Activated CD4-positive, alpha-beta T cell treated with anti-CD3 and anti-CD28 coated beads for 36 hours (primary cell): ENCODE data around the gene EEFSEC. TPM values are rescaled to one million over a fixed set of nuclear protein-coding genes. Genes with fewer than 3 reads are reported as not detected.

Source experiments
- ATAC-seq: fragments of 200-7000 bp; cut with Tn5 transposase; one replicate; pipeline ENCODE4 v1.10.0; 2021; ENCODE audit warnings: mild to moderate bottlenecking, moderate library complexity
- CTCF ChIA-PET: fragments of 350-600 bp; sonication (Branson Sonifier 250); formaldehyde crosslinking; loops from one replicate; lab custom pipeline; 2021; ENCODE audit warnings: antibody characterized with exemption; lab: Charles Lee
- POLR2A ChIA-PET: fragments of 350-600 bp; sonication (Branson Sonifier 250); formaldehyde crosslinking; loops from one replicate; lab custom pipeline; 2021; ENCODE audit warnings: antibody characterized with exemption, inconsistent platforms; lab: Charles Lee
- DNase-seq: peaks from one replicate; pipeline ENCODE4 v3.0.0-alpha.2; 2020
- H3K27ac Mint-ChIP-seq: one replicate; pipeline ENCODE4 v1.8.0; 2021; ENCODE audit warnings: mixed read lengths
- H3K27me3 Mint-ChIP-seq: one replicate; pipeline ENCODE4 v1.8.0; 2021; ENCODE audit warnings: mixed read lengths
- H3K36me3 Mint-ChIP-seq: one replicate; pipeline ENCODE4 v1.8.0; 2021; ENCODE audit warnings: low read depth, mixed read lengths
- H3K4me1 Mint-ChIP-seq: one replicate; pipeline ENCODE4 v1.8.0; 2021; ENCODE audit warnings: mixed read lengths
- H3K4me3 Mint-ChIP-seq: one replicate; pipeline ENCODE4 v1.8.0; 2021; ENCODE audit warnings: mild to moderate bottlenecking, moderate library complexity, mixed read lengths
- H3K9me3 Mint-ChIP-seq: one replicate; pipeline ENCODE4 v1.8.0; 2021; ENCODE audit warnings: low read depth, mixed read lengths
- intact Hi-C, 2 experiments: fragments of 100-400 bp; cut with DNase I in 1 of 2; cut with micrococcal nuclease in 1 of 2; formaldehyde crosslinking; loops; one replicate each; pipeline versions ENCODE4 v1.14.2 to v1.15.1; 2022 to 2024; cut with DNase I, micrococcal nuclease
- total RNA-seq, 2 experiments: library from RNA; stranded (reverse); gene quantifications; one replicate each; pipeline ENCODE4 v1.2.3, GENCODE V29; 2021

The EEFSEC gene
- total RNA-seq, 2 experiments from 2014 or later = 19.6 to 20.7 TPM

- Mint-ChIP-seq H3K27me3 (peaks cover 37% of the 10 kb centered on the region), H3K9me3 (no peaks in the 10 kb centered on the region), H3K36me3 (no peaks in the 10 kb centered on the region), H3K4me1 (peaks cover 7% of the 10 kb centered on the region), H3K27ac (no peak overlapping the region), H3K4me3 (no peak overlapping the region)
- POLR2A ChIA-PET = no interaction called here
- DNase-seq = no peak
- CTCF ChIA-PET = interaction anchor here (0.7 to 1.5 kb wide), 3 partner anchors 50 to 166 kb away, joined by 4 to 7 read pairs (median 5); no protein-coding TSS in a partner anchor
- intact Hi-C loops = no loop called here
- ATAC-seq = no peak
Observed at GRCh38 chr3:128434524-128434923, 281.2 kb downstream of the EEFSEC start.

GRCh38 chr3:128435058-128435457 lies 281.8 kb downstream of the EEFSEC start:
- ChIA-PET POLR2A (no interaction called here), CTCF (interaction anchor here (0.6 to 0.7 kb wide), 2 partner anchors 166 to 254 kb away, joined by 3 to 5 read pairs; no protein-coding TSS in a partner anchor)
- intact Hi-C loops = no loop called here
- H3K27me3 Mint-ChIP-seq = peaks cover 35% of the 10 kb centered on the region
- peaks cover 7% of the 10 kb centered on the region for H3K4me1 Mint-ChIP-seq
- DNase-seq (no peak), ATAC-seq (no peak)
- no peak overlapping the region for H3K27ac Mint-ChIP-seq
- no peaks in the 10 kb centered on the region for H3K9me3 Mint-ChIP-seq
- no peak overlapping the region for H3K4me3 Mint-ChIP-seq
- no peaks in the 10 kb centered on the region for H3K36me3 Mint-ChIP-seq

GRCh38 chr3:128435561-128435960 lies 282.3 kb downstream of the EEFSEC start:
- ChIA-PET POLR2A (no interaction called here), CTCF (interaction anchor here (0.6 kb wide), 1 partner anchor 254 kb away, joined by 3 read pairs; no protein-coding TSS in a partner anchor)
- intact Hi-C loops = no loop called here
- ATAC-seq (no peak), DNase-seq (no peak)
- Mint-ChIP-seq H3K36me3 (no peaks in the 10 kb centered on the region), H3K27ac (no peak overlapping the region), H3K4me3 (no peak overlapping the region), H3K27me3 (peaks cover 34% of the 10 kb centered on the region), H3K4me1 (peaks cover 7% of the 10 kb centered on the region), H3K9me3 (no peaks in the 10 kb centered on the region)

- intact Hi-C loops = no loop called here
- DNase-seq (no peak), ATAC-seq (no peak)
- CTCF ChIA-PET = no interaction called here
- Mint-ChIP-seq H3K27ac (no peak overlapping the region), H3K9me3 (no peaks in the 10 kb centered on the region), H3K36me3 (no peaks in the 10 kb centered on the region), H3K4me3 (no peak overlapping the region), H3K4me1 (peaks cover 7% of the 10 kb centered on the region), H3K27me3 (peaks cover 29% of the 10 kb centered on the region)
- POLR2A ChIA-PET = no interaction called here
Observed at GRCh38 chr3:128436214-128436613, 282.9 kb downstream of the EEFSEC start.

GRCh38 chr3:128438488-128439072 lies 285.3 kb downstream of the EEFSEC start:
- H3K9me3 Mint-ChIP-seq = no peaks in the 10 kb centered on the region
- intact Hi-C loops = no loop called here
- DNase-seq (no peak), ATAC-seq (no peak)
- CTCF ChIA-PET = interaction anchor here (0.6 to 1.1 kb wide), 4 partner anchors 13 to 51 kb away, joined by 3 to 5 read pairs (median 4); no protein-coding TSS in a partner anchor
- no peaks in the 10 kb centered on the region for H3K4me1 Mint-ChIP-seq
- no peak overlapping the region for H3K4me3 Mint-ChIP-seq
- POLR2A ChIA-PET = no interaction called here
- H3K27me3 Mint-ChIP-seq = peaks cover 12% of the 10 kb centered on the region
- no peaks in the 10 kb centered on the region for H3K36me3 Mint-ChIP-seq
- H3K27ac Mint-ChIP-seq = no peak overlapping the region

- Mint-ChIP-seq H3K27me3 (peaks cover 10% of the 10 kb centered on the region), H3K9me3 (no peaks in the 10 kb centered on the region), H3K36me3 (no peaks in the 10 kb centered on the region), H3K4me1 (no peaks in the 10 kb centered on the region), H3K27ac (no peak overlapping the region), H3K4me3 (no peak overlapping the region)
- intact Hi-C loops = no loop called here
- no peak for DNase-seq
- CTCF ChIA-PET = interaction anchor here (0.6 to 1.1 kb wide), 3 partner anchors 43 to 160 kb away, joined by 3 to 5 read pairs (median 4); no protein-coding TSS in a partner anchor
- no peak for ATAC-seq
- POLR2A ChIA-PET = no interaction called here
Observed at GRCh38 chr3:128439226-128439625, 285.9 kb downstream of the EEFSEC start.

GRCh38 chr3:128442070-128442469 lies 288.8 kb downstream of the EEFSEC start:
- intact Hi-C loops = no loop called here
- peaks cover 3% of the 10 kb centered on the region for H3K36me3 Mint-ChIP-seq
- CTCF ChIA-PET = interaction anchor here (0.6 kb wide), 1 partner anchor 141 kb away, joined by 3 read pairs; no protein-coding TSS in a partner anchor
- H3K27ac Mint-ChIP-seq = no peak overlapping the region
- ATAC-seq (no peak), DNase-seq (no peak)
- POLR2A ChIA-PET = no interaction called here
- H3K27me3 Mint-ChIP-seq = peaks cover 3% of the 10 kb centered on the region
- H3K4me3 Mint-ChIP-seq = no peak overlapping the region
- peaks cover 10% of the 10 kb centered on the region for H3K9me3 Mint-ChIP-seq
- H3K4me1 Mint-ChIP-seq = peaks cover 11% of the 10 kb centered on the region

- Mint-ChIP-seq H3K4me3 (no peak overlapping the region), H3K27ac (no peak overlapping the region), H3K9me3 (peaks cover 14% of the 10 kb centered on the region), H3K4me1 (peaks cover 20% of the 10 kb centered on the region), H3K36me3 (peaks cover 6% of the 10 kb centered on the region), H3K27me3 (peaks cover 3% of the 10 kb centered on the region)
- ATAC-seq = no peak
- CTCF ChIA-PET = no interaction called here
- no peak for DNase-seq
- intact Hi-C loops = no loop called here
- POLR2A ChIA-PET = no interaction called here
Observed at GRCh38 chr3:128442949-128443348, 289.7 kb downstream of the EEFSEC start.

- ATAC-seq = no peak
Observed at GRCh38 chr3:128443771-128444170, 290.5 kb downstream of the EEFSEC start.

GRCh38 chr3:128445357-128445756 lies 292.1 kb downstream of the EEFSEC start:
- intact Hi-C loops = loop anchor here (5.0 kb wide), 3 partner anchors 42 to 848 kb away; partner anchors contain the start of gene MCM2 (in 1 of the 2)
- CTCF ChIA-PET = no interaction called here
- ATAC-seq (no peak), DNase-seq (no peak)
- Mint-ChIP-seq H3K9me3 (peaks cover 26% of the 10 kb centered on the region), H3K4me1 (peaks cover 35% of the 10 kb centered on the region), H3K36me3 (peaks cover 13% of the 10 kb centered on the region), H3K27me3 (peaks cover 2% of the 10 kb centered on the region), H3K27ac (no peak overlapping the region), H3K4me3 (no peak overlapping the region)
- POLR2A ChIA-PET = no interaction called here

More at GRCh38 chr3:128443771-128444170, 290.5 kb downstream of the EEFSEC start:
- no peak overlapping the region for H3K27ac Mint-ChIP-seq
- CTCF ChIA-PET = interaction anchor here (0.7 kb wide), 2 partner anchors 12 to 27 kb away, joined by 3 read pairs; no protein-coding TSS in a partner anchor
- DNase-seq = no peak
- H3K9me3 Mint-ChIP-seq = peaks cover 19% of the 10 kb centered on the region
- intact Hi-C loops = no loop called here
- H3K4me1 Mint-ChIP-seq = peaks cover 27% of the 10 kb centered on the region
- H3K4me3 Mint-ChIP-seq = no peak overlapping the region
- peaks cover 11% of the 10 kb centered on the region for H3K36me3 Mint-ChIP-seq
- peaks cover 2% of the 10 kb centered on the region for H3K27me3 Mint-ChIP-seq
- POLR2A ChIA-PET = no interaction called here

GRCh38 chr3:128446821-128447220 lies 293.5 kb downstream of the EEFSEC start:
- no peak overlapping the region for H3K4me3 Mint-ChIP-seq
- DNase-seq = no peak
- ChIA-PET CTCF (no interaction called here), POLR2A (no interaction called here)
- H3K27me3 Mint-ChIP-seq = peaks cover 2% of the 10 kb centered on the region
- peak overlapping the region; percentile 93 for H3K27ac Mint-ChIP-seq
- intact Hi-C loops = loop anchor here (1.0 to 5.0 kb wide), 4 partner anchors 40 to 850 kb away; partner anchors contain the start of gene MCM2 (in 1 of the 2)
- peaks cover 32% of the 10 kb centered on the region for H3K9me3 Mint-ChIP-seq
- peaks cover 13% of the 10 kb centered on the region for H3K36me3 Mint-ChIP-seq
- H3K4me1 Mint-ChIP-seq = peaks cover 40% of the 10 kb centered on the region
- no peak for ATAC-seq
